ENCODE results near the gene SLC38A3.

- TF ChIP-seq, protein P1, sequence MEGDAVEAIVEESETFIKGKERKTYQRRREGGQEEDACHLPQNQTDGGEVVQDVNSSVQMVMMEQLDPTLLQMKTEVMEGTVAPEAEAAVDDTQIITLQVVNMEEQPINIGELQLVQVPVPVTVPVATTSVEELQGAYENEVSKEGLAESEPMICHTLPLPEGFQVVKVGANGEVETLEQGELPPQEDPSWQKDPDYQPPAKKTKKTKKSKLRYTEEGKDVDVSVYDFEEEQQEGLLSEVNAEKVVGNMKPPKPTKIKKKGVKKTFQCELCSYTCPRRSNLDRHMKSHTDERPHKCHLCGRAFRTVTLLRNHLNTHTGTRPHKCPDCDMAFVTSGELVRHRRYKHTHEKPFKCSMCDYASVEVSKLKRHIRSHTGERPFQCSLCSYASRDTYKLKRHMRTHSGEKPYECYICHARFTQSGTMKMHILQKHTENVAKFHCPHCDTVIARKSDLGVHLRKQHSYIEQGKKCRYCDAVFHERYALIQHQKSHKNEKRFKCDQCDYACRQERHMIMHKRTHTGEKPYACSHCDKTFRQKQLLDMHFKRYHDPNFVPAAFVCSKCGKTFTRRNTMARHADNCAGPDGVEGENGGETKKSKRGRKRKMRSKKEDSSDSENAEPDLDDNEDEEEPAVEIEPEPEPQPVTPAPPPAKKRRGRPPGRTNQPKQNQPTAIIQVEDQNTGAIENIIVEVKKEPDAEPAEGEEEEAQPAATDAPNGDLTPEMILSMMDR (IDR thresholded peaks at IDR 0.05; ENCODE audit: low read depth, low read length), result peak; percentile 71
- no peak for TF ChIP-seq POLR2A (IDR thresholded peaks at IDR 0.05; ENCODE audit: extremely low read depth, insufficient read length)
Measured at GRCh38 chr3:50256978-50257890, 52.2 kb downstream of the SLC38A3 start.

All from NB4 (cell line).